H1 (cell line): ENCODE measurements around the gene LRRFIP1. TPM values are rescaled to one million over a fixed set of nuclear protein-coding genes. Genes with fewer than 3 reads are reported as not detected.
A peak's percentile ranks its signal among the peaks of the same experiment; 100 is the strongest.

ENCODE experiments used
- CREB1 ChIP-seq: IDR thresholded peaks from 2 replicates; pipeline ENCODE4 v1.6.1; 2012; ENCODE audit warnings: inconsistent platforms
- EGR1 ChIP-seq: IDR thresholded peaks from 2 replicates; pipeline ENCODE4 v1.6.1; 2011; ENCODE audit warnings: low read depth, low read length, borderline replicate concordance
- TEAD4 ChIP-seq: IDR thresholded peaks from 2 replicates; pipeline ENCODE4 v1.6.1; 2012; ENCODE audit warnings: low read depth, low read length, inconsistent platforms, mixed read lengths
- USF2 ChIP-seq: IDR thresholded peaks from 2 replicates; pipeline ENCODE4 v1.6.1; 2011; ENCODE audit warnings: low read length, improper control_type of control experiment
- polyA plus RNA-seq, 7 experiments: library from polyadenylated mRNA; depleted of rRNA in 3 of 7; stranded (reverse) in 5 of 7; unstranded in 2 of 7; fragments of >200 nt in 5 of 7; fragments of 200-250 nt in 2 of 7; gene quantifications; 1 replicate in 5 of 7; 2 replicates in 1 of 7; 4 replicates in 1 of 7; pipeline versions ENCODE4 v1.2.1 to v1.2.3, GENCODE V29; 2011 to 2013; ENCODE audit warnings: missing spikeins in 2 of 7, mixed read lengths in 2 of 7
- total RNA-seq: library from RNA; stranded (reverse); fragmentation: NEBNext Ultra II Directional; extraction: Animal tissue kit (Norgen Biotek cat#: 25700); gene quantifications from 2 replicates; pipeline ENCODE4 v1.2.1, GENCODE V29; 2021

The LRRFIP1 gene
- total and polyA plus RNA-seq, 2 of the 8 experiments (the other 6 are each of a cell fraction or from before 2014, with no cell fraction given) = 12.1 to 75.8 TPM

GRCh38 chr2:237601453-237602116 lies 25.8 kb upstream of the LRRFIP1 start (continued):
- peak; percentile 51; the same call in 1 of the 2 replicates for TF ChIP-seq TEAD4
- no peak for TF ChIP-seq EGR1
- TF ChIP-seq CREB1 = peak; percentile 43; the same call in 1 of the 2 replicates
- TF ChIP-seq USF2 = no peak
